Measurements from ENCODE around the gene COL25A1.

DNA sequence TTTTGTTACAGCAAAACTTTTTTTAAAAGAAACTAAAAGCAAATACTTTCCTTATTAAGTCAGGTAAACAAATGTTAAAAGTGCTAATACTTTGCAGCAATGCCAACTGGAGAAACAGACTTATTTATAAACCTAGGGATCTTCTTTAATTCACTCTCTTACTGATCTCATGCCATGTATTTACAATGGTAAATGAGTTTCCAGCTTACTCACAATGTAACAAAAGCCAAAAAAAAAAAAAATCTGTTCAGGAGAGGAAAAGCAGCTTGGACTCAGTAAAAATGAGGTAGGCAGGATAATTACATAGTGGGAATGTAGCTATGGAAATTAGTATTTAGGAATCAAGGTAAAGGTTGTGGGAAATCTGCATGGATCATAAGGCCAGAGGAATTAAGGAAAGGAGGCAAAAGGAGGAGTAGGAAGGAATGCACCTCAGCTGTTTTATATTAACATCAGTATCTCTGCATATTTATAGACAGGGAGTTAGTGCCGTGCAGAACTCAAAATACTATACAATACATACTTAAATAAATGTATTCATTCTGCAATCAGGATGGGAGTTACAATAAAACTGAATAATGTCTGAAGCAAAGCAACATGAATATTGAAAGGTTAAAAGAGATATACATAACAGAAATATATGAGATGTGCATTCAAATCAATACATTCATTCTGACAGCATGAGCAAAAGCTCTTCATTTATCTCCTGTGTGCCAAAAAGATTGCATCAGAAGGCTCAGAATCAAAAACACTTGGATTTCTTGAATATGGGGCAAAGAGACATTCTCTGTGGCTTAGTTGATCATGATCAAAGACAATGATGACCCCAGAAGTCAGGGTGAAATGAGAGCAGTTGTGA, 481.7 kb downstream of the COL25A1 start:
- TF ChIP-seq YY1 (IDR thresholded peaks at IDR 0.05; ENCODE audit: insufficient read depth, insufficient read length), result no peak
- no peak for TF ChIP-seq ZNF274 (IDR thresholded peaks at IDR 0.05; ENCODE audit: low read depth, low read length)

All from NT2/D1 (cell line).